ENCODE measurements around the gene NAMPT.

DNA sequence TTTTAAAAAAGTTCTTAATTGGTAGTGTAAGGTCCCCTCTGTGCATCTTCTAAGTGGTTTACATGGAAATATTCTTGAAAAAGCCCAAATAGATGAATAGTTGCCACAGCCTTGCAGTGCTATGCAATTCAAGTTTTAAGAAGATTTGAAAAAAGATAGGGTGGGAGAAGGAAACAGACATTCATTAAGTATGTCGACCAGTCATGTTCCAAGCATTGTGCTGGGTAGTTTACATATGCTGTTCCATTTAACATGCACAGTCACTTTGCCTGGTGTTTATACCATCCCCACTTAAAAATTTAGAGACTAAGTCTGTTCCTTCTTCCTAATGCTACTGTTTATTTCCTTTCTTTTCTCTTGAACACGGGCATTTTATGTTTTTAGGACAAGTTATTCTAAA, 28.1 kb upstream of the NAMPT start:
- TF ChIP-seq, protein P1, sequence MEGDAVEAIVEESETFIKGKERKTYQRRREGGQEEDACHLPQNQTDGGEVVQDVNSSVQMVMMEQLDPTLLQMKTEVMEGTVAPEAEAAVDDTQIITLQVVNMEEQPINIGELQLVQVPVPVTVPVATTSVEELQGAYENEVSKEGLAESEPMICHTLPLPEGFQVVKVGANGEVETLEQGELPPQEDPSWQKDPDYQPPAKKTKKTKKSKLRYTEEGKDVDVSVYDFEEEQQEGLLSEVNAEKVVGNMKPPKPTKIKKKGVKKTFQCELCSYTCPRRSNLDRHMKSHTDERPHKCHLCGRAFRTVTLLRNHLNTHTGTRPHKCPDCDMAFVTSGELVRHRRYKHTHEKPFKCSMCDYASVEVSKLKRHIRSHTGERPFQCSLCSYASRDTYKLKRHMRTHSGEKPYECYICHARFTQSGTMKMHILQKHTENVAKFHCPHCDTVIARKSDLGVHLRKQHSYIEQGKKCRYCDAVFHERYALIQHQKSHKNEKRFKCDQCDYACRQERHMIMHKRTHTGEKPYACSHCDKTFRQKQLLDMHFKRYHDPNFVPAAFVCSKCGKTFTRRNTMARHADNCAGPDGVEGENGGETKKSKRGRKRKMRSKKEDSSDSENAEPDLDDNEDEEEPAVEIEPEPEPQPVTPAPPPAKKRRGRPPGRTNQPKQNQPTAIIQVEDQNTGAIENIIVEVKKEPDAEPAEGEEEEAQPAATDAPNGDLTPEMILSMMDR (IDR thresholded peaks at IDR 0.05; ENCODE audit: low read length), result no peak
- TF ChIP-seq EZH2 (IDR thresholded peaks at IDR 0.05; ENCODE audit: borderline replicate concordance, low read length), result no peak
